ENCODE data around the gene SPPL2C. TPM values are rescaled to one million over a fixed set of nuclear protein-coding genes. Genes with fewer than 3 reads are reported as not detected.

Gene SPPL2C
- total and polyA plus RNA-seq, 2 experiments from 2014 or later: 0.12 TPM; not detected in 1

DNA sequence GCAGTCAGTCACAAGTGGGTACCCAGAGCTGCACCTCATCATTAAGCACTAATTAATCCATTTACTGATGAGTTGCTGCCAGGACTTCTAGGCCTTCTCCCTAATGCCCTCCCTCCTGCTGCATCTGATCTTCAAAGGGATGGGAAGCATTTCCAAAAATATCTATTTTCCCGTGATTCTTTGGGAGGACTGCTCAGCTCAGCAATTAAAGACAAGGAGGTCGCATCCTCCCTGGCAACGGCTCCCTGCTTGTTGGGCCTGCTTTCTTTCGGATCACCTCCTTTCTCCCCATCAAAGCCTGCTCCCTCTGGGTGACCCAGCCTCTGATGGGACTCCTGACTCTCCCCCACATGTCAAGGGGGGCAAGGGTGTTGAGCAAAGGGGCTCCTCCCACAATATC, 26.0 kb upstream of the SPPL2C start:
- no peak overlapping the region for H3K27ac ChIP-seq
- no peak overlapping the region for H3K4me3 ChIP-seq
- TF ChIP-seq, protein P1, sequence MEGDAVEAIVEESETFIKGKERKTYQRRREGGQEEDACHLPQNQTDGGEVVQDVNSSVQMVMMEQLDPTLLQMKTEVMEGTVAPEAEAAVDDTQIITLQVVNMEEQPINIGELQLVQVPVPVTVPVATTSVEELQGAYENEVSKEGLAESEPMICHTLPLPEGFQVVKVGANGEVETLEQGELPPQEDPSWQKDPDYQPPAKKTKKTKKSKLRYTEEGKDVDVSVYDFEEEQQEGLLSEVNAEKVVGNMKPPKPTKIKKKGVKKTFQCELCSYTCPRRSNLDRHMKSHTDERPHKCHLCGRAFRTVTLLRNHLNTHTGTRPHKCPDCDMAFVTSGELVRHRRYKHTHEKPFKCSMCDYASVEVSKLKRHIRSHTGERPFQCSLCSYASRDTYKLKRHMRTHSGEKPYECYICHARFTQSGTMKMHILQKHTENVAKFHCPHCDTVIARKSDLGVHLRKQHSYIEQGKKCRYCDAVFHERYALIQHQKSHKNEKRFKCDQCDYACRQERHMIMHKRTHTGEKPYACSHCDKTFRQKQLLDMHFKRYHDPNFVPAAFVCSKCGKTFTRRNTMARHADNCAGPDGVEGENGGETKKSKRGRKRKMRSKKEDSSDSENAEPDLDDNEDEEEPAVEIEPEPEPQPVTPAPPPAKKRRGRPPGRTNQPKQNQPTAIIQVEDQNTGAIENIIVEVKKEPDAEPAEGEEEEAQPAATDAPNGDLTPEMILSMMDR (IDR thresholded peaks at IDR 0.05; ENCODE audit: low read depth, low read length): no peak
- DNase-seq (ENCODE audit: low read depth in 1 of 2, low spot score in 1 of 2): no peak
- no peaks in the 10 kb centered on the region for H3K4me1 ChIP-seq (ENCODE audit: low read depth)
- H3K9me3 ChIP-seq (ENCODE audit: low read depth): no peaks in the 10 kb centered on the region
- no peaks in the 10 kb centered on the region for H3K36me3 ChIP-seq
- no peaks in the 10 kb centered on the region for H3K27me3 ChIP-seq

DNA sequence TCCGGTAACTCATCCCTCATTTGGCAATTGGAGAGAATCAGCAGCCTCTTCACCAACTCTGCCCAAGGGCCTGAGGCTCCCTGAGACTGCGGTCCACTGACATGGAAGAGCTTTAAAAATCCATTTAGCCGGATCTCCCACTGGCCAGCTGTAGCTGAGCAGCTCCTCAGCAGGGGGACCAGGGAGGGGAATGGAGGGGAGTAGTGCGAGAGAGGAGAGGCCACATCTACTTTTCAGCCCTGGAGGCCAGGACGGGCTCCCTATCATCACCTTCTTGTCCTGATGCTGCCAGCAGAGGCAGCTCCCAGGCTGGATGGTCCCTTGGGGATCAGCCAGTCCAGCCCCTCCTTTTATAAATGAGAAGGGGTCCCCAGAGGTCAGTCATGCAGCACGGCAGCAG, 25.0 kb upstream of the SPPL2C start:
- Histone ChIP-seq H3K9me3 (ENCODE audit: low read depth) (no peaks in the 10 kb centered on the region), H3K27ac (no peak overlapping the region), H3K4me3 (no peak overlapping the region), H3K36me3 (no peaks in the 10 kb centered on the region), H3K4me1 (ENCODE audit: low read depth) (no peaks in the 10 kb centered on the region), H3K27me3 (no peaks in the 10 kb centered on the region)
- TF ChIP-seq, protein P1 (IDR thresholded peaks at IDR 0.05; ENCODE audit: low read depth, low read length): no peak
- DNase-seq (ENCODE audit: low read depth in 1 of 2, low spot score in 1 of 2): no peak

DNA sequence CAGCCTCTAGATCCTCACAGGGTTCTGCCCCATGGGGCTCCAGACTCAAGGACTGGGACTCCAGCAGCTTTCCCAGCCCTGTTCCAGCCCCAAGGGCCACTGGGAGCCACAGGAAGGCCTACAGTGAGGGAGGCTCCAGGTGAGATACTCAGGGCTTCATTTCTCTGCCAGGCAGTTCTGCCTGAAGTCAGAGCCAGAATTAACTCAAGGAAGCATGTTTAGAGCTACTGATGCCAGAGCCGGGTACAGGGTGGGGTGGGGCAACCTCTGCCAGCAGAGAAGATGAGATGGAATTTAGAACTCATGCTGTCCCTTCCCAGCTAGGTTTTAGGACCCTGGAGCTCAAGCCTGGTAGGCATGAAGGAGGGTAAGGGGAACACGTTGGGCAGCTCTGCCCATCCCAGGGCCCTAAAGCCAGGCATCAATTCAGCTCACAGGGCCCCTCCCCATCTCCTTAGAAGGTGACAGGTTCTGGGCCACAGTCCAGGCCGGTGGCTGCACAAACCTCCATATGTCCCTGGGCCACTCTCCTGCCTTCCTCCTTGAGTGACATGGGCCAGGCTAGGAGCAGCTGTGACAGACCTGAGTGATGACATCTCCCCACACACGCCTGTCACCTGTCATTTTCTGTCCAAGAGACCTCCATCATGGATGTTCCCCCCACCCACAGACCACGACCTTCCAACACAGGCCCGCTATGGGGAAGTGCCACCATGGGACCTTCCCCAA, 24.5 kb upstream of the SPPL2C start:
- no peaks in the 10 kb centered on the region for H3K27me3 ChIP-seq
- H3K27ac ChIP-seq: no peak overlapping the region
- TF ChIP-seq, protein P1 (IDR thresholded peaks at IDR 0.05; ENCODE audit: low read depth, low read length): no peak
- H3K36me3 ChIP-seq: no peaks in the 10 kb centered on the region
- no peaks in the 10 kb centered on the region for H3K4me1 ChIP-seq (ENCODE audit: low read depth)
- H3K4me3 ChIP-seq: no peak overlapping the region
- H3K9me3 ChIP-seq (ENCODE audit: low read depth): no peaks in the 10 kb centered on the region
- no peak for DNase-seq (ENCODE audit: low read depth in 1 of 2, low spot score in 1 of 2)

DNA sequence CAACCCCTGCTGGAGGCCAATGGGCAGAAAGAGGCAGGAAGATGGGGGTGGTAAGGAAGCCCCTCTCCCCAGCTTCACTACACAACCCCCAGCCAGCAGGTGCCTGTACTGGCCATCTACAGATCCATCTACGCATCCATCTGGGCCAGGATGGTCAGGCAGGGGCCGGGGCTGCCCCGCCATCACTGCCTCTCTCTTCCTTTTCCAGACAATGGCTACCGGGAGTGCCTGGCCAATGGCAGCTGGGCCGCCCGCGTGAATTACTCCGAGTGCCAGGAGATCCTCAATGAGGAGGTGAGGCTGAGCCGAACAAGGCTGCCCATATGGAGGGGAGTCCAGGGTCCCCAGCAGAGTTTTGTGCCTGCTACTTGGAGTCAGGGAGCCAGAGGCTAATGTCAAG, 23.5 kb upstream of the SPPL2C start:
- H3K9me3 ChIP-seq (ENCODE audit: low read depth): no peaks in the 10 kb centered on the region
- no peaks in the 10 kb centered on the region for H3K27me3 ChIP-seq
- TF ChIP-seq, protein P1 (IDR thresholded peaks at IDR 0.05; ENCODE audit: low read depth, low read length): no peak
- no peaks in the 10 kb centered on the region for H3K36me3 ChIP-seq
- DNase-seq (ENCODE audit: low read depth in 1 of 2, low spot score in 1 of 2): no peak
- no peak overlapping the region for H3K27ac ChIP-seq
- H3K4me3 ChIP-seq: no peak overlapping the region
- no peaks in the 10 kb centered on the region for H3K4me1 ChIP-seq (ENCODE audit: low read depth)

DNA sequence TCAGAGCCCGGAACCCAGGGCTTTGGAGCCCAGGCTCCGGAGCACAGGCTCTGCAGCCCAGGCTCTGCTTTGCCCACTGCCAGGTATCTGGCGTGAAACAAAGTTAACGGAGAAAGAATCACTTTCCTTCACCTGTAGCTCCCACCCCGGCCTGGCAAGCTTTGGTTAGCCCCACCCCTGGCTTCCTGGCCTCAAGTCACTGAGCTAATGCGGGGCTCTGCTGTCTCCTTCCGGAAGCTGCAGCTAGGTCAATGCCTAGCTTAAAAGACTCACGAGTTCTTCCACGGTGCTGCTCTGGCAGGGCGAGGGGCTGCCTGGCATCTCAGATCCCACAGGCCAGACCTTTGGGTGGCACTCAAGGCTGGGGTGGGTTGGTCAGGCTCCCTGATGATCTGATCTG, 21.1 kb upstream of the SPPL2C start:
- TF ChIP-seq, protein P1 (IDR thresholded peaks at IDR 0.05; ENCODE audit: low read depth, low read length): no peak
- no peak for DNase-seq (ENCODE audit: low read depth in 1 of 2, low spot score in 1 of 2)

More for the DNA sequence above, 21.1 kb upstream of the SPPL2C start:
- no peaks in the 10 kb centered on the region for H3K9me3 ChIP-seq (ENCODE audit: low read depth)
- no peak overlapping the region for H3K4me3 ChIP-seq
- H3K36me3 ChIP-seq: no peaks in the 10 kb centered on the region
- H3K27me3 ChIP-seq: no peaks in the 10 kb centered on the region
- no peaks in the 10 kb centered on the region for H3K4me1 ChIP-seq (ENCODE audit: low read depth)
- no peak overlapping the region for H3K27ac ChIP-seq
